Suprapubic skin (tissue), 3 donors: Measurements from ENCODE around the gene RABL2A.
"Not testable (repeated sequence)": the region's sequence is repeated elsewhere in the genome, so short reads cannot be mapped to it uniquely, and the experiment has no call there.

Experiments
- CTCF ChIP-seq, 2 donors: fragments of 200-600 bp in 1 of 2; fragments of 450-650 bp in 1 of 2; sonication (generic) in 1 of 2; IDR thresholded peaks; one replicate each; pipeline ENCODE4 v1.5.1; 2016 to 2019; ENCODE audit warnings: antibody characterized with exemption in 2 of 2, mild to moderate bottlenecking in 1 of 2, moderate library complexity in 1 of 2
- EP300 ChIP-seq: sonication (generic); formaldehyde crosslinking; IDR thresholded peaks from one replicate; pipeline ENCODE4 v1.6.1; 2017; ENCODE audit warnings: antibody characterized with exemption
- POLR2A ChIP-seq, 2 donors: fragments of 450-650 bp; IDR thresholded peaks; one replicate each; pipeline ENCODE4 v1.6.1; 2017; ENCODE audit warnings: antibody characterized with exemption in 2 of 2, mild to moderate bottlenecking in 2 of 2, moderate library complexity in 2 of 2

- not testable (repeated sequence) for TF ChIP-seq POLR2A (IDR thresholded peaks at IDR 0.05); EP300
- TF ChIP-seq CTCF (IDR thresholded peaks at IDR 0.05), result peak; percentile 100
These were observed 23.0 kb upstream of the RABL2A start for GRCh38 chr2:113604085-113604477.
